Amygdala (tissue), 56 donors: ENCODE data around the gene USP4.

Experiments
- DNase-seq, 56 donors: peaks; one replicate each; lab custom pipeline; 2025; lab: John Stamatoyannopoulos, UW

USP4 gene

GRCh38 chr3:49298511-49298910 is 41.3 kb downstream of the USP4 start:
- no peak for DNase-seq

GRCh38 chr3:49296781-49297411 is 43.0 kb downstream of the USP4 start:
- no peak for DNase-seq

DNA sequence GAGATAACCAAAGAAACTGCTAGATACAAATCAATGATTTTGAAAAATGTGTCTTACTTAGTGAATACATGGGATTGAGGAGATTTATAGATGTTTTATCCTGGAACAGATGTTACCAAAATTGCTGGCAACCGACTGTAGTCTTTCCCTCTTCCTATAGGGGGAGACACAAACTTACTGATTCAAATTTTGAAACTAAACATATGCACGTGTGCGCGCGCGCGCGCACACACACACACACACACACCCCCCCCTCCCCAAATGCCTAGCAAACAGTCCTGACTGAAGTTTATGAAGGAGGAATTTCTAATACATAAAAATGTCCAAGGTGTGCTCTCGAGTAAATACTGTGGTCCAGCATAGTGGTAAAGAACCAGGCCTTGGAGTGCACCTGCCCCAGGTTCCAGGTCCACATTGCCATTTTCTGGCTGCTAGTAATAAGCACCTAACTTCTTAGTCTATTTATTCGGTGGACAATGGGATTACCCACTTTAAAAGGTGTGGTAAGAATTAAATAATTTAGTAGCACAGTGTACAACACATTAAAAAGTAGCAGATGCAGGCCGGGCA is 44.3 kb downstream of the USP4 start:
- DNase-seq, result peak in 3 of 56 donors; percentile 2 to 35 (median 12)

GRCh38 chr3:49294343-49294742 is 45.5 kb downstream of the USP4 start:
- DNase-seq, result no peak

DNA sequence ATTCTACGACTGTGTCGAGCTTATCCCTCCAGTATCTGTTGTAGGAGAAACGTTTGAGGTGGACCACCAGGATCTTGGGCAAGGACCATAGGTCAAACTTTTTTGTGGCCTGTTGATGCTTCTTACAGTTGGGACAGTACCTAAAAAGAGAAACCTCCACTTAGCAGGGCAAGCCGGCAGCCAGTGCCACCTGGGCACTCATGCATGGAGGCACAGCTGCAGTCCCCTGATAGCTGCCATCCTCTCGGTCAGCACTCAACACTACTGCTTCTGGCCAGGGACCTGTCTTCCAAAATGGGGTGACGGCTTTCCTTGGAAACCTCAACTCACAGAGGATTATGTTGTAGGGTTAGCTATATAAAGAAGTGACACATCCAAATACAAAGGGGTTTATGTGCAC is 55.9 kb downstream of the USP4 start:
- DNase-seq, result no peak

DNA sequence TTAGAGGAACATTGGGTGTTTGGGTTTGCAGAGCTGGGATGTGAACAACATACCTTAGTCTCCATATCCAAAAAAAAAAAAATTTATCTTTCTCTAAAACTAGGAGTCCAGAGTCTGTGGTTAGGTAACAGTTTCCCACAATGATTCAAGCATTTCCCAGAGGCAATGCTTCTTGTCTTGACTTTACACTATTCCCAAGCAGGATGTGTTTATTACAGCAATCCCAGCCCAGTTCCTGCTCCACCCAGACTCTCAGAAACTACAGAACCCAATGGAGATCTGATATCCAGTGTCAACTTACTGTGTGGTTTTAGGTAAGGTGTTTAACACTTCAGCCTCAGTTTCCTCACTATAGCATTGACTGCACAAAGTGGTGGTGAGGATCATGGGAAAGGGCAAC is 60.5 kb downstream of the USP4 start:
- no peak for DNase-seq

DNA sequence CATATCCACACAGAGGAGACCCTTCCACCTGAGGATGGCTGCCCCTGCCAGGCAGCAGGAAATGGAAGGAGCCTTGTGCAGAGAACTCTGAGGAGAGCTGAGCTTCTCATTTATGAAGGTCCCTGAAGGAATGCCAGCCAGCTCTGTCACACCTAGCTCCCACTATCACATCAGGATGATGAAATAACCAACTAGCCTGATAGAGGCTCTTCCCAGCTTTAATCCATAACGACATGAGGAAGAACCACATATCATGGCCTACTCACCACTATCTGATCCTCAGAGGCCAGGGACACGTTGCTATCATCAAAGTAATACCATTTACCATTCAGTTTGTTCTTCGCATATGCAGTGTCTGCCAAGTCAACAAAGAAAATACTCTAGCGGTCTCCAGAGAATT is 61.3 kb downstream of the USP4 start:
- DNase-seq, result no peak

GRCh38 chr3:49277383-49277775 is 62.5 kb downstream of the USP4 start:
- peak in 2 of 56 donors; percentile 35 to 44 for DNase-seq

DNA sequence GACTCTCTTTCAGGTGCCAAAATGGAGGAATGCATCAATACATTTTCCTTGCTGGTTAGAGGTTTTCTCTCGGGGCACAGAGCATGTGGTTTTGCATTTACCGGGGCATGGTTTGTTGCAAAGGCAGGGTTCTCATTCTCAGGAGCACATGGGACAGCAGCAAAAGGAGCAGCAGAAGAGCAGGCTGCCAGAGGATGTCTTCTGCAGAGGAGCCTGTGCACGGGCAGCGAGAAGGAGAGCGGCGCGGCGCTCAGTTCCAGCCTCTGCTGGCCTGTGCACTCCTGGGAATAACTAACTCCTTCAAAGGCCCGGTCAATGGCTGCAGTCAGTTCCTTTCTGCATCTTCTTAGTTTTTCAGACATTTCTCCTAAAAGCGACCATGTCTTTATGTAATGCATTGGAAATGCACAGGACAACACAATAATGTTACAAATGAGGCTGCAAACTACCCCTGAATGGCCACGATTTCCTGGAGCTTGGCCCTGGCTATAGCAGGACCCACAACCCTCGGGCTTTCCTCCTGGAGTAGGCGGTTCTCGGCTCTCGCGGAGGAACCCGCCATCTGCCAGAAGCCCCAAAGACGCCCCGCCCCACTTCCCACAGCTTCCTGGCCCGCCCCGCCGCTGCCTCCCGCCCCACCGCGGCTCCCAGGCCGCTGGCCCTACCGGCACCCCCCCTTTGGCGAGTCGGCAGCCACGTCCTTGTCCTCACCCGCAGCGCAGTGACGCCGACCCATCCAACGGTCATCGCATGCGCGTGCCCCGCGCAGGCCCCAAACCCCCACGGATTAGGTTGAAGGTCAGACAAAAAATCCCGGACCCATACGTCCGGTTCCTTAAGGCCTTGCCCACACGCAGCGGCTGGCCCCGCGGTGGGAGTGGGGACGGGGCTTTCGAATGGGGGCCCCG is 63.1 kb downstream of the USP4 start, which contains the start of gene C3orf62:
Gene C3orf62, minus strand, starts transcription at position 758 of the 908 bp plus-strand sequence. Its CDS starts 360 bp downstream, at position 398.
- DNase-seq, result peak in 53 of 56 donors; percentile 27 to 82 (median 65)

DNA sequence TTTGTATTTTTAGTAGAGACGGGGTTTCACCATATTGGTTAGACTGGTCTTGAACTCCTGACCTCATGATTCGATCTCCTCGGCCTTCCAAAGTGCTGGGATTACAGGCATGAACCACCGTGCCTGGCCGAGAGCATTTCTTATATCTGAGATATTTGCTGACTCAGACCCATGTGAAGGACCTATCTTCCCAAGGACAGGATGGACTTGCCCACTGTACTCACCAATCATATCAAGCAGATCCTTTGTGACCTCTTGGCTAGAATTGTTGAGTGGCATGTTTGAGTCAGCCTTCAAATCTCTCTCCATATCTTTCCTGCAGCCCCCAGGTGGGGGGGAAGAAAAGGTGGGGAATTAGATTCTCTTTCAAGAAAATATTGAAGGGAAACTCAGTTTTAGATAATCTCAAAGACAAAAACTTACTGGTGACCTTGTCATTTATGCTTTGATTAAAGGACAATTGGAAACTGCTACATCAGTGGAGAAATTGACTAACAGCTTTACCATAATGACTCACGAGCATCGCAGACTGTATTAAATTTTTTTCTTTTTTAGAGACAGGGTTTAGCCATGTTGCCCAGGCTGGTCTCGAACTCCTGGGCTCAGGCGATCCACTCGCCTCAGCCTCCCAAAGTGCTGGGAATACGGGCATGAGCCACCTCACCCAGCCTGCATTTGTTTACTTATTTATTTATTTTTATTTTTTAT is 65.9 kb downstream of the USP4 start:
- DNase-seq, result no peak

GRCh38 chr3:49271047-49271446 is 68.8 kb downstream of the USP4 start:
- DNase-seq, result no peak

DNA sequence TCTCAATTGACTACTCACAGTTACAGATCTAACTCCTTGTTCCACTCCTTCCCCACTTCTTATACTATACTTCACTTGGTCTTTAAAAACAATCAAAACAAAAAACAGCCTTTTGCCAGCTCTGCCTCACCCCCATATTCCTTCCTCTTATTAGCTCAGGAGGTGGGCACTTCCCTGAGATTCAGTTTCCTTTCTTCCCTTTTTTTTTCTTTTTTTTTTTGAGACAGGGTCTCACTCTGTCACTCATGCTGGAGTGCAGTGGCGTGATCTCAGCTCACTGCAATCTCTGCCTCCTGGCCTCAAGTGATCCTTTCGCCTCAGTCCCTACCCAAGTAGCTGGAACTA is 69.7 kb downstream of the USP4 start:
- no peak for DNase-seq

DNA sequence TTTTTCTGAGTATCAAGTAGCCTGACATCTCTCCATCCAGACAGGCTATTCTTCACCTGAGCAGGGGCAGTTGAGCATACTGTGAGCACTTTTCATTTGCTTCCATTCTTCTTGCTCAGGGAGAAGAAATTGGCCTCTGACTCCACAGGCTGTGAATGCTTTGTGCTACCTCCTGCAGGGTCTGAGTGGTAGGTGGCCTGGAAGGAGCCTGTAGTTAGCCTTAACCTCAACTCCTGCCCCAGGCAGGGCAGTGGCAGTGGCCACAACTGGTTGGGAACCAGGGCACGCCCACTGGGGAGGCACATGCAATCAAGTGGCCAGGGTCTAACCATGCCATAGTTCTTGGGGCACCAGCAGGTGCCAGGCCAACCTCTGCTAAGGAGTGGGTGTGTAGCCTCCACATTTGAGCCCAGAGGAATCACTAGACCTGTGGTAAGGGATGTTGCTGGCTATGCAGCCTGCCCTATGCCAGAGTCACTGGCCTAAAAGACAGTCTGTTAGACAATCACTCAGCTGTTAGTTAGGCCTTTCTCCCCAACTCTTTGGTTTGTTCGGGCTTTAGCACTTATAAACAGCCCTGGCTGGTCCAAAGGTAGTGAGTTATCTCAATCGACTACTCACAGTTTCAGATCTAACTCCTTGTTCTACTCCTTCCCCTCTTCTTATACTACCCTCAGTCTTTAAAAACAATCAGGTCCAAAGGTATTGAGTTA is 70.3 kb downstream of the USP4 start:
- no peak for DNase-seq

DNA sequence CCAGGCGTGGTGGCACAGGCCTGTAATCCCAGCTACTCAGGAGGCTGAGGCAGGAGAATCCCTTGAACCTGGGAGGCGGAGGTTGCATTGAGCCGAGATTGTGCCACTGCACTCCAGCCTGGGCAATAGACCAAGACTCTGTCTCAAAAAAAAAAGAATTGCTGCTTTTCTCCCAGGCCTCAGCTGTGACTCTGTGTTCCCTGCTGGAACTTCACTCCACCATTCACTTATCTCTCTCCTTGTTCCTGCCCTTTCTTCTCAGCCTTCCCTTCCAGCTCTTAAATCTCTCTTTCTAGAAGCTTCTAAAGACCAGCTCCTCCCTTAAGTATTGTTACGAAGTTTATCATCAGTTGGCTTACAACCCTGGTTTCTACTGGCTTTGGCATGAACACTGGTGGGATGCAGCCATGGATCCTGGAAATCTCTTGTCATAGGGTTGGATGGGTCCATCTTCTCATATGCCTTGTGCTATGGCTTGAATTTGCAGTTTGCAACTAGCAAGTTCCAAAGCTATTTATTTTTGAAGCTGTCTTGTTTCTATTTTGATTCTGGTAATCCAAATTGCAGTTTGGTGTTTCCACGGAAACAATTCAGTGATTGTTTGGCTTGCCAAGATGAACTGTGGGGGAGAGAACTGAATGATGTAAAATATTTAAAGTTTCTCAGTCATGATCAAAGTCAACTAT is 73.3 kb downstream of the USP4 start:
- DNase-seq, result peak in 8 of 56 donors; percentile 3 to 52 (median 24)

GRCh38 chr3:49265661-49266386 is 74.0 kb downstream of the USP4 start:
- DNase-seq, result no peak

DNA sequence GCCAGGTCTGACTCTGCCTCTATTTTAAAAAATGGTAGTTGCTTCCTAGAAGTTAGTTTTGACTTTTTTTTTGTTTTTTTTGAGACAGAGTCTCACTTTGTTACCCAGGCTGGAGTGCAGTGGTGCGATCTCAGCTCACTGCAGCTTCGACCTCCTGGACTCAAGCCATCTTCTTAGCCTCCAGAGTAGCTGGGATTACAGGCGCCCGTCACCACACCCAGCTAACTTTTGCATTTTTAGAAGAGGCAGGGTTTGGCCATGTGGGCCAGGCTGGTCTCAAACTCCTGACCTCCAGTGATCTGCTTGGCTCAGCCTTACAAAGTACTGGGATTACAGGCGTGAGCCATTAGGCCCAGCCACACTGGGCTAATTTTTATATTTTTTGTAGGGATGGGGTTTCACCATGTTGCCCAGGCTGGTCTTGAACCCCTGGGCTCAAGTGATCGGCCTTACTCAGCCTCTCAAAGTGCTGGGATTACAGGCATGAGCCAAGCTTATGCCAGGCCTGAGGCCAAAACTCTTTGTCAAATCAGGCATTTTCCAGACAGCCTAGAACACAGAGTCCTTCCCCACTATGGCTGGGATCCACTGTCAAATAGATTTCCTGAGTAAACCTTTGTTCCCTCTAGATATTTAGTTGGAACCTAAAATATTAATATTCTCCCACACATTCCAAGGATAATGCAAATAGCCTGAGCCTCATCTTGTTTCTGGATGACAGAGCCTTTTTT is 76.5 kb downstream of the USP4 start:
- no peak for DNase-seq

- DNase-seq, result no peak
These were observed 79.0 kb downstream of the USP4 start for GRCh38 chr3:49260806-49261324.

DNA sequence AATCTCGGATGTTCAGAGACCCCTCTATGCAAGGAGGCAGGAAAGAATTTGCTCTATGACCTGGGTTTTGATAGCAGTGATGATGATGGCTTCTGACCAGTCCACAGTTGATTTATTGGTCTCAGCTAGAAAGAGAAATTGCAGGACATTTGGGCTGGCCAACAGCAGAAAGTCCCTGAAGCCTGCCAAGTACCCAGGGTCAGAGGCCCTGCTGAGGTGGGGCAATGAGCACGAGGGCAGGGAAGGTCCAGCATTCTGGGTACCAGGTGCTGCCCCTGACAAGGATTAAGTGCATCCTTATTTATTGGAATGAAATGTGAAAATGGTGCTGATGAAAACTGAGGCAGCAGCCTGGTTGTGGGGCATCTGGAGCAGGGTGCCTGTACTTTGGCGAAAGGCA is 82.7 kb downstream of the USP4 start:
- DNase-seq, result no peak
